Activated CD8-positive, alpha-beta memory T cell treated with anti-CD3 and anti-CD28 coated beads, Interleukin-2, amount 50 U/mL, for 24 hours (primary cell): ENCODE data around the gene DNAJA2.
"Not testable (repeated sequence)": the region's sequence is repeated elsewhere in the genome, so short reads cannot be mapped to it uniquely, and the experiment has no call there.

Source experiments
- DNase-seq: peaks from one replicate; pipeline ENCODE4 v3.0.0-alpha.2; 2020; ENCODE audit errors: extremely low read depth

Gene DNAJA2

DNA sequence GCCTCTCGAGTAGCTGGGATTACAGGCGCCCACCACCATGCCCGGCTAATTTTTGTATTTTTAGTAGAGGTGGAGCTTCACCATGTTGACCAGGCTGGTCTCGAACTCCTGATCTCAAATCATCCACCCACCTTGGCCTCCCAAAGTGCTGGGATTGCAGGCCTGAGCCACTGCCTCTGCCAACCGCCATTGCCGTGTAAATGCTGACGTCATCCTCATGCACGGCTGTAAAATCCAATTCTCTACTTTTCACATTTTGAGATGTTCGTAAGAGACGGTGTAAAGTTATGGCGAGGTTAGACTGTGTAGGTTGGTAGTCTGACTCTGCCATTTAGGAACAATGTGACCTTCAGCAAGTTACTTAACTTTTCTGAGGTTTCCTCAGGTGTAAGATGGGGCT is 1.7 kb upstream of the DNAJA2 start:
- DNase-seq: no peak

- no peak for DNase-seq
Observed at GRCh38 chr16:46974352-46974751, 878 bp upstream of the DNAJA2 start.

- DNase-seq: no peak
Observed at GRCh38 chr16:46973996-46974324, 486 bp upstream of the DNAJA2 start.

GRCh38 chr16:46972429-46973206 is 856 bp downstream of the DNAJA2 start:
- DNase-seq: no peak

GRCh38 chr16:46971271-46971670 is 2.2 kb downstream of the DNAJA2 start:
- no peak for DNase-seq

- DNase-seq: no peak
Observed at GRCh38 chr16:46970089-46970488, 3.4 kb downstream of the DNAJA2 start.

GRCh38 chr16:46968063-46968435 is 5.4 kb downstream of the DNAJA2 start:
- DNase-seq: no peak

GRCh38 chr16:46962629-46963028 is 10.8 kb downstream of the DNAJA2 start:
- no peak for DNase-seq

DNA sequence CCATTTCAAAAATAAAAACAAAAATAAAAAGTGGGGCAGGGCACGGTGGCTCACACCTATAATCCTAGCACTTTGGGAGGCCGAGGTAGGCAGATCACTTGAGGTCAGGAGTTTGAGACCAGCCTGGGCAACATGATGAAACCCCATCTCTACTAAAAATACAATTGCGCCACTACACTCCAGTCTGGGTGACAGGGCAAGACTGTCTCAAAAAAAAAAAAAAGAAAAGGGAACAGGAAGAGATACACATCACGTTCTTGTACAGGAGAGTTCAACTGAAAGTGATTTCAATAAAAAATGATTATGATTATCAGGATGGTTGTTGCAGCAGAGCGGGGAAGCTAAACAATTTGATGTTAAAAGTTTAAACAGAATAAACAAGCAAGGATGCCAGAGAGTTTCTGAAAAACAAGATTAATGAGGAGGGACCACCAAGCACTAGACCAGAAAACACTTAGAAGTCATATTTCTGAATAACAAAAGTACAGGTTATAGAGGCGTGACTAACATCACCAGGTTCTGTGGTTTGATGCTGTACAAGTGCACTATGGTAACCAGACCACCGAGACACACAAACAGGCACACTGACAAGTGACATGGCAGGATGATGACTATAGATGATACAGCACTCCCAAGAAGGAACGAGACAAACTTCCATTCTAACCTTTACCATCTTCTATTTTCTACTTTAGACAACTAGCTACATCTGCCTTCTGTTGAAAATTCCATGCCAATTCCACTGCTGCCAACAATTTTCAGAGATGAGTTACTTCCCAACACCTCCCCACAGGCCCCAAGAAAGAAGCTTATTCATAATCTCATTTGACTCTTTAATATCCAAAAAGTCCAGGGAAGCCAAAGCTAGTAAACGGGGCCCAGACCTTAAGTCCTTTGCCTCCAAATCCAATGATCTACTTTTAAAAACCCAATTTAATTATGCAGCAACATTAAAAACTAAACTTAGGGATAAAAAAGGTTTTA is 11.8 kb downstream of the DNAJA2 start:
- no peak for DNase-seq

DNA sequence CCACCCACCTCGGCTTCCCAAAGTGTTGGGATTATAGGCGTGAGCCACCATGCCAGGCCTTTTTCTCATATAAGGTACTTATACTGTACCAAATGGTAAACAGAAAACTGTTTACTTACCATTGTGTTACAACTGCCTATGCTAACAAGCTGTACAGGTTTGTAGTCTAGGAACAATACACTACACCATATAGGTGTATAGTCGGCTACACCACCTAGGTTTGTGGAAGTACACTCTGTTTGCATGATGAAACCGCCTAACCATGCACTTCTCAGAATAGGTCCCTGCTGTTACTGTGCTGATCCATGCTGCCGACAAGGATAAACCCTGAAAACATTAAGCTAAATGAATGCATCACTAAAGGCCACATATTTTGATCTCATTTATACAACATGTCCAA is 18.9 kb downstream of the DNAJA2 start:
- DNase-seq: no peak

DNA sequence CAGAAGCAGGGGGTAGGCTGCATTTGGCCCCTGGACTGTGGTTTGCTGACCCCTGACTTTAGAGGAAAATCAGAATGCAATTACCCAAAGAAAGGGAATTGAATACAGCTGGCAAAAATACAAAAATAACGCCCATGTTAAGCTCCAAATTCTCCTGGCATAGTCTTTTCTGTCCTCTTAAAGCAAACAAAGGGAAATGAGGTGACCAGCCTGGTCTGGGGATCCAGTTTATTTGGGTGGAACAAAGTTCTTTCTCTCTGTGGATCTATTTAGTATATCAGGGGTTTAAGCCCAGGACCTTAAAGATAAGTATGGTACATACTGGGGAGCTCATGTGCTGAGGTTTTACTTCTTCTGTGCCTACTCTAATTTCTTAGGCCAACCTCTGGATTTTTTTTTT is 23.5 kb downstream of the DNAJA2 start:
- DNase-seq: no peak

DNA sequence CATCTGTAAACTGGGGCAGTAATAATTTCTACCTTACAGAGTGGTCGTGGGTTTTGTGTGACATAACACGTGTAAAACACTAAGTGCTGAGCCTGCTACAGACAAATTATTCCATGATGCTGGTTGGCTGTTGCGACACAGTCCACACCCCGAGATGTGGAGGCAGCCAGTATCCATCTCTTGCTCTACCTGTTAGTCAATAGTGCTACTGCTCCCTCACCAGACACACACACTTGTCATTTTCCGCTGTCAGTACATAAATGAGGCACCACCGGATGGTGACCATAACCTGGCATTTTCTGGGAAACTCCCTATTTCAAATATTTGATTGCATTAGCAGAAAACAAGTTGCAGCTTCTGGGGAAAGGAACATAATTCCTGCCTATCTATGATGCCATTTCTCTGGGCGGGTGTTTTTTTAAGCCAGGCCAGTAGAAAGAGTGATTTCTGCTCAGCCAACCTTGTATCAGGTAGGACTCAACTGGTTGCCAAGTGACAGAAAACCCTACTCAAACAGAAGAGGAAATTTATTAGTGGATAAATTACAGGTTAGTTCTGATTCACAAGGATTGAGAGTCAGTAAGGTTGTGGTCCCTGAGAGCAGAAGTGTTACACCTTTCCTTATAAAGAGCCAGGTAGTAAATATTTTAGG is 24.1 kb downstream of the DNAJA2 start:
- no peak for DNase-seq

GRCh38 chr16:46948548-46949166 is 24.8 kb downstream of the DNAJA2 start:
- DNase-seq: no peak

DNA sequence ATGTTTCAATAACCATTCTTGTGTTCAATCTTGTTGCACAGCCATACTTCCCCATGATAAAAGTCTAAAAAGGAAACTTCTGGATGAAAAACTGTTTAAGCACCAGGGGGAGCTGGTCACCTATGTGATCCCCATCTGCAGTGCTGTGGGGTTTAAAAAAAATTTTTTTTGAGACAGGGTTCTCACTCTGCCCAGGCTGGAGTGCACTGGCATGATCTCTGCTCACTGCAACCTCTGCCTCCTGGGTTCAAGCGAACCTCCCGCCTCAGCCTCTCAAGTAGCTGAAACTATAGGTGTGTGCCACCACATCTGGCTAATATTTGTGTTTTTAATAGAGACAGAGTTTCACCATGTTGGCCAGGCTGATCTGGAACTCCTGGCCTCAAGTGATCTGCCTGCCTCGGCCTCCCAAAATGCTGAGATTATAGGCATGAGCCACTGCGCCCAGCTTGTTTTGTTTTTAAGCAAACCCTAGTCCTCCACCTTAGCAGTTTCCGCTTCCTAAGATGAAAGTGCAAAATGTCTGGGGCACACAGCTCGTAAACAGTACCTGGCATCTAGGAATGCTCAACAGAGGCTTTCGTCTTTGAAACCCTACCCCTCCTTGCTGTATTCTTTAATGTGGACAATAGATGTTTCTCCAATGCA is 25.4 kb downstream of the DNAJA2 start:
- no peak for DNase-seq

DNA sequence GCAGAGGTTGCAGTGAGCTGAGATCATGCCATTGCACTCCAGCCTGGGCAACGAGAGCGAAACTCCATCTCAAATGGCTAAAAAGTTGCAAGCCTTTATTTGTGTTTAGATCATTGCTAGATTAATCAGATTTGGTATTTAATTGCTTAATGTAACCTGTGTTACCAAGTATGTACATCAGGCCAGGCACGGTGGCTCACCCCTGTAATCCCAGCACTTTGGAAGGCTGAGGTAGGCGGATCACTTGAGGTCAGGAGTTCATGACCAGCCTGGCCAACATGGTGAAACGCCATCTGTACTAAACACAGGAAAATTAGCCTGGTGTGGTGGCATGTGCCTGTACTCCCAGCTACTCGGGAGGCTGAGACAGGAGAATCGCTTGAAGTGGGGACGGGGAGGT is 28.8 kb downstream of the DNAJA2 start:
- DNase-seq: not testable (repeated sequence)

DNA sequence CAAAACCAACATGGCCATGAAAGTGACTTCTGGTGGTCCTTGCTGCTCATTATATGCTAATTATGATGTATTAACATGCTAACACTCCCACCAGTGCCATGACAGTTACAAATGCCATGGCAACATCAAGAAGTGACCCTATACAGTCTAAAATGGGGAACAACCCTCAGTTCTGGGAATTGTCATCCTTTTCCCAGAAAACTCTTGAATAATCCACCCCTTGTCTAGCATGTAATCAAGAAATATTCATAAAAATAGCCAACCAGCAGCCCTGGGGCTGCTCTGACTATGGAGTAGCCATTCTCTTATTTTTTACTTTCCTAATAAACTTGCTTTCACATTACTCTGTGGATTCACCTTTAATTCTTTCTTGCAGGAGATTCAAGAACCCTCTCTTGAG is 35.9 kb downstream of the DNAJA2 start:
- no peak for DNase-seq

- DNase-seq: no peak
Observed at GRCh38 chr16:46932802-46933201, 40.7 kb downstream of the DNAJA2 start.

GRCh38 chr16:46930861-46931260 is 42.6 kb downstream of the DNAJA2 start:
- DNase-seq: no peak

GRCh38 chr16:46929378-46930332 is 43.8 kb downstream of the DNAJA2 start:
- DNase-seq: no peak

DNA sequence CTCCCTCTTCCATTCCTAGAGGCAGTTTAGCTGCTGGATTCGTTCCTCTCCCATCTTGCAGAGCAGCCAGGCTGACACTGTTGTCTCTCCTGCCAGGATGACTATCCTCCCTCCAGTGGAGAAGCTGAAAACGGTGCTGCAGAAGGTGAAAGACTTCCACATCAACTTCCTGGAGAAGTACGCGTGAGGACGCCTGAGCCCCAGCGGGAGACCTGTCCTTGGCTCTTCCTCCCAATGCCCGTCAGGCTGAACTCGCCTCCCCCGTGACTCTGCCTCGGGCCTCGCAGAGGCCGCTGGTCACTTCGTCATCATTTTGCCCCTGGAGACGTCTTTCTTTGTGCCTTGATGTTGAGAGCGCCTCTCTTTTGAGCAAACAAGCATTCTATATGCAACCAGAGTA is 44.7 kb downstream of the DNAJA2 start:
- DNase-seq: no peak
